Head of caudate nucleus (tissue), 42 donors: ENCODE results near the gene HSDL1.

Source experiments
- DNase-seq, 42 donors: peaks; one replicate each; pipeline versions ENCODE4 v3.0.0 to v3.0.0-alpha.2; 2020 to 2021; ENCODE audit warnings: mixed read lengths in 7 of 42
- intact Hi-C: fragments of 100-400 bp; cut with DNase I; formaldehyde crosslinking; loops from one replicate; pipeline ENCODE4 v1.15.0; 2022

The HSDL1 gene

DNA sequence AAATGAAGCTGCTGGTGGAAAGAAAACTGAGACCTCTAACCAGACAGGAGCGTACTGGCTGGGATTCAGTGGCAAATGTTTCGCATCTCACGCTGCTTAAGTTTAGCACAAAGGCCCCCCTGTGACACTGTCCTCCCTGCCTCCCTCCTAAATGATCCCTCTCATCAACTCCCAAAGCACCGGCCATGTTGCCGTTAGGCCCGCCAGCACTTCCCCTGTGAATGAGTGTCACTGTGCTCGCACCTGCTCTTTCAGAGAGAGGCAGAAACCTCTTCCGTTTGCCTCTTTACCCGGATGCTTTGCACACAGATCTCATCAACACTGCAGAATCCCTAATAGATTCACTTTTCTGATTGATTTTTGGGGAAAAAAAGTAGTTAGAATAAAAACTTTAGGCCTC, 54.8 kb downstream of the HSDL1 start:
- intact Hi-C loops, result no loop called here

GRCh38 chr16:84088695-84089395, 56.1 kb downstream of the HSDL1 start:
- DNase-seq, result peak in 3 of 42 donors; percentile 13 to 32 (median 18)
- intact Hi-C loops, result no loop called here

More for the DNA sequence above, 54.8 kb downstream of the HSDL1 start:
- DNase-seq, result peak in 24 of 42 donors; percentile 19 to 71 (median 45)

DNA sequence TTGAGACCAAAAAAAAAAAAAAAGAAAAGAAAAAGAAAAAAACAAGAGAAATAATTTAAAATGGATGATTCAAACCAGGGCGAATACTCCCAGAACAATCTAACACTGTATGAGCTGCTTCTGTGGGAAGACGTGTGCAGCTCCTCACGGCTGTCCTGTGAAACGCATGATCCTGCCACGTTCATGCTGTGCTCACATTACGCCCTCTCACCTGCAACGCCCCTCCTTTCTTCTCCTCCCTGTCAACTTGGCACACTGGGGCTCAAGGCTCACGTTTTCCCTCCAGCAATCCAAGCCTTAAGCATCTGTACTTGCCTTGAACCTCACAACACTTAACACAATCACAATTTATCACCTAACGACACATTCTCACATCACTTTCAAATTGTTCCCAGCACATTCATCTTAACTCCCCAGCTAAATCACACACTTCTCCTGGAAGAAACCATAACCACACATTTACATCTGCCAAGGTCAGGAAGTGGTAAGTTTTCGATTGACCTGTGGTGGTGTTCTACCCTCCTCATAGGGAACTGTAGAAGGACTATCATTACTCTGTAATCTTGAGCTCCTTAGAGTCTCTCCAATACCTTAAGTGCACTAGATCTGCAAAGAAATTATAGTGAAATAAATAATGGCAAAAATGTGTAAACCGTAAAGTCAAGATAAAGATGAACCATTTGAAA, 57.4 kb downstream of the HSDL1 start:
- intact Hi-C loops, result no loop called here

GRCh38 chr16:84087001-84087400, 58.0 kb downstream of the HSDL1 start:
- intact Hi-C loops, result no loop called here

More for the DNA sequence above, 57.4 kb downstream of the HSDL1 start:
- peak in 39 of 42 donors; percentile 34 to 90 (median 67) for DNase-seq

GRCh38 chr16:84086341-84086740, 58.6 kb downstream of the HSDL1 start:
- DNase-seq, result no peak
- intact Hi-C loops, result no loop called here

More at GRCh38 chr16:84087001-84087400, 58.0 kb downstream of the HSDL1 start:
- no peak for DNase-seq

DNA sequence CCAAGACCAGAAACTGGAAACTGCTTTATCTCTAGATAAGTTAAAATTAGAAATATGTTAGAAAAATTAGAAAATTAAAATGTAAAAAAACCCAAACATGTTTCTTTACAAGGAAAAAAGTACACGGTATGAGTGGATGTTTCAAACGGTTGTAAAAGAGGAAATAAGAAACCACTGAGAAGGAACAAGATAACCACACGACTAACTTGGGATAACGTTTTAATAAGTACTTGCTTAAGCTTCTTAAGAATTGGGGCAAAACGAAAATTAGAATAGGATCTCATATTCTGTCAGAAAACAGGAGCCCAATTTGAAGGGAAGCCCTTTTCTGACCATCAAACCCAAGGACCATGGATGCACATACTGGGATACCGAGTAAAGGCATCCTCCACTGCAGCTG, 59.2 kb downstream of the HSDL1 start:
- intact Hi-C loops, result no loop called here
- no peak for DNase-seq

- DNase-seq, result no peak
- intact Hi-C loops, result no loop called here
Observed at GRCh38 chr16:84085271-84085667, 59.7 kb downstream of the HSDL1 start.

GRCh38 chr16:84084570-84085270, 60.3 kb downstream of the HSDL1 start:
- intact Hi-C loops, result no loop called here
- DNase-seq, result peak in 41 of 42 donors; percentile 39 to 84 (median 69)

GRCh38 chr16:84082835-84083569, 62.0 kb downstream of the HSDL1 start:
- intact Hi-C loops, result no loop called here
- peak in 23 of 42 donors; percentile 18 to 74 (median 46) for DNase-seq

DNA sequence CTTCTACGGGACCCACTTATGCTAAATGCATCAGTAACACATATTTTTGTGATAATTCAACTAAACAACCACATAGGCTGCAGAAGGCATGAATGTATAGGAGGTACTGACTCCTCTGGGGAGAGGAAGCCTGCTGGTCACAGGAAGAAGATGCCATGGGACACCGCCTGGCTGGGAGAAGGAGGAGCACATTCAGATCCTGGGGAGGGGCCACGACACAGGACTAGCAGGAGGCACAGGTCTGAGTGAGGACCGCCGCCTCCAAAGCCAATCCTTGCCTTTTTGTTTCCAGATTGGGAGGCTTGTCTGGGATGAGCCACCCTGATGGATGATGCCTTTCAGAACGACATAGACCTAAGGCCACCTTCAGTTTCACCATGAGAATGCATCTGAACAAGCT, 62.9 kb downstream of the HSDL1 start:
- intact Hi-C loops, result no loop called here
- DNase-seq, result no peak

DNA sequence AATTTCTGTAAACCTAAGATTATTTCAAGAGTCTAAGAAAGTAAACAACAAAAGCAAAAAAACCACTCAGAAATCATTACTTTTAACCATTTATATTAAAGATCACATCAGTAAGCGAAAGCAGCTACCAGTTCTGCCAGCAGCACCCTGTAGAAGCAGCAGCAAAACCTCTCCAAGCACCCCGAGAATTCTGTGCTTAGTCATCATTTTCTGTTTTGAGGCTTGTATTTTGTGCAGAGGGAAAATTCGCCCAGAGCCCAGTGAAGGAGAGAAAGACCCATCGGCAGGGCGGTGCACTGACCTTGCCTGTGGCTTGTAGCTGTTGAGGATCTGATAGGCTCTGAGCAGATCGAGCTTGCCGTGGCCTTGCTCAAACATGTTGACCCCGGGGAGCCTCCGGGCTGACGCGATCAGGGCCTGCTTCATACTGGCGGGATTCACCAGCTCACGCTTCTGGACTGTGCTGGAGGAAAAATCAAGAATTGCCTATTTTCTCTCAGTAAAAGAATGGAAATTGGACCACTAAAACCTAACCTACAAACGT, 63.5 kb downstream of the HSDL1 start:
- DNase-seq, result no peak
- intact Hi-C loops, result no loop called here

DNA sequence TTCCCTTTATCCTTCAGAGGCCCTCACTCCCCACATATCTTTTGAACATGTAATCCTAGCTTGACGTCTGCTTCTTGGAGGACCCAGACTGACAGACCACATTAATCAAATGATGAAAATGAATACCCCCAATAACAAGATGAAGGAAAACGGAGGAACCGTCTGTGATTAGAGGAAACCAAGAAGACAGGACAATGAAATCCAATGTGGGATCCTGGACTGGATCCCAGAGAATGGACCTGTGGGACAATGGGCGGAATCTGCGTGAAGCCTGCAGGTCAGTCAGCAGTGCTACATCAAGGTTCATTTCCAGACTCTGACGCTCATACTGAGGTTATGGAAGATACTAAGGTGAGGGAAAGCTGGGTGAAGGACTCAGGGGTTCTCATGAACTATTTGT, 64.2 kb downstream of the HSDL1 start:
- DNase-seq, result no peak
- intact Hi-C loops, result no loop called here

DNA sequence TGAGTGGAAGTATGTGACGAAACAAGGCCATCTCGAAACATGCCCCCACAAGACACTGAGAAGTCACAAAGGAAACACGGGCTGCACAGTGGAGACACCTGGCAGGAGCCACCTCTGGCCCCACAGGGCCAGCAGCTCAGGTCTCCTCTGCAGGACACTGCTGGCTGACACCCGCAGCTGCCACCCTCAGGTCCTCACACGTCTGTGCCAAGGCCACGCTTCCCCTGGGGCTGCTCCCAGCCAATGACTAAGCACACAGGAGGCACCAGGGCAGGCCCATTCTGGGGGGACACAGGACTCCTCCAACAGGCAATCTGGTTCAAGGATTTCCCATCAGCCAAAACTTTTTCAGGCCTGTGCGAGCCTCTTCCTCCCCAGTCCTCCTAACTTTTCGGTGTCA, 64.6 kb downstream of the HSDL1 start:
- DNase-seq, result no peak
- intact Hi-C loops, result no loop called here

GRCh38 chr16:84079664-84080063, 65.3 kb downstream of the HSDL1 start:
- intact Hi-C loops, result no loop called here
- no peak for DNase-seq

DNA sequence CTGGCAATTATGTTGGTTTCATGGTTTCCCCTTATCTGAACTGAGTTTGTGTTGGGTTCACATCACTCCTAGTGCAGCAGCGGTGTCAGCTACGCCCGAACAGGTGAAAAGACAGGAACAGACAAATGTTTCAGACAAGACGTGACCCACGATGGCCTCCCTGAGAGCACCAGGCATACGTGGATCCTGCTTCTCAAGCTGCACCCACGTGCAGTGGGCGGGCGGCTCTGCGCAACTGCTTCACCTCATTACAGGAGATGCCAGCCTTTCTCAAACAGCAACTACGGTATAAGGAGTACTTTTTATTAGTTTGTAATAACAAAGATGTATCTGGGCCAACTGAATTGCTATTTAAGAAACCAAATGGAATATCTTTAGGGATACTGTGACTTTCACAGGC, 69.6 kb downstream of the HSDL1 start:
- DNase-seq, result peak; percentile 57 to 96 (median 81)
- intact Hi-C loops, result no loop called here

- intact Hi-C loops, result no loop called here
- DNase-seq, result no peak
Observed at GRCh38 chr16:84074721-84075120, 70.3 kb downstream of the HSDL1 start.
